Keratinocyte (primary cell): ENCODE measurements around the gene FAM118B. TPM values are rescaled to one million over a fixed set of nuclear protein-coding genes. Genes with fewer than 3 reads are reported as not detected.

ENCODE experiments used
- DNase-seq: peaks from one replicate; pipeline ENCODE4 v3.0.0-alpha.2; 2011; ENCODE audit warnings: low read depth, missing footprints, low spot score
- FAIRE-seq: peaks from 2 replicates; lab custom pipeline; 2011; peaks lifted over from hg19 to GRCh38; lab: Jason Lieb, UNC
- H2AFZ ChIP-seq: 2 replicates; pipeline ENCODE4 v1.6.0; 2012; ENCODE audit warnings: low read length, control low read depth, inconsistent platforms; ENCODE audit not compliant: control insufficient read depth
- H3K27ac ChIP-seq: 2 replicates; pipeline ENCODE4 v1.5.1; 2011; ENCODE audit warnings: low read length; ENCODE audit not compliant: control insufficient read depth, insufficient read depth
- H3K27me3 ChIP-seq: 3 replicates; pipeline ENCODE4 v1.6.0; 2011; ENCODE audit warnings: low read length; ENCODE audit not compliant: control insufficient read depth, insufficient read depth; ENCODE audit errors: extremely low read depth
- H3K36me3 ChIP-seq, 2 experiments: 2 replicates in 1 of 2; 3 replicates in 1 of 2; pipeline ENCODE4 v1.5.1; 2011; ENCODE audit warnings: low read length in 2 of 2, mild to moderate bottlenecking in 1 of 2; ENCODE audit not compliant: control insufficient read depth in 2 of 2, insufficient read depth in 2 of 2; ENCODE audit errors: extremely low read depth in 1 of 2
- H3K4me1 ChIP-seq: 3 replicates; pipeline ENCODE4 v1.5.1; 2011; ENCODE audit warnings: low read length; ENCODE audit not compliant: control insufficient read depth, insufficient read depth; ENCODE audit errors: extremely low read depth
- H3K4me2 ChIP-seq: 3 replicates; pipeline ENCODE4 v1.6.0; 2011; ENCODE audit warnings: low read depth, low read length; ENCODE audit not compliant: control insufficient read depth, insufficient read depth; ENCODE audit errors: extremely low read depth
- H3K4me3 ChIP-seq, 3 experiments: fragments of 200-600 bp in 1 of 3; sonication (generic) in 1 of 3; 2 replicates in 2 of 3; 3 replicates in 1 of 3; pipeline ENCODE4 v1.5.1; 2011 to 2016; ENCODE audit warnings: low read length in 3 of 3, mild to moderate bottlenecking in 3 of 3, control low read depth in 2 of 3, inconsistent platforms in 1 of 3, low read depth in 1 of 3, mixed read lengths in 1 of 3, mixed run types in 1 of 3, moderate library complexity in 1 of 3; ENCODE audit not compliant: control insufficient read depth in 2 of 3, insufficient read depth in 2 of 3; ENCODE audit errors: extremely low read depth in 1 of 3
- H3K79me2 ChIP-seq: 2 replicates; pipeline ENCODE4 v1.6.0; 2012; ENCODE audit warnings: low read length; ENCODE audit not compliant: control insufficient read depth, insufficient read depth
- H3K9ac ChIP-seq: 3 replicates; pipeline ENCODE4 v1.6.0; 2011; ENCODE audit warnings: low read length; ENCODE audit not compliant: control insufficient read depth, insufficient read depth; ENCODE audit errors: extremely low read depth
- H3K9me1 ChIP-seq: 3 replicates; pipeline ENCODE4 v1.6.0; 2011; ENCODE audit warnings: low read length; ENCODE audit not compliant: control insufficient read depth, insufficient read depth; ENCODE audit errors: extremely low read depth
- H3K9me3 ChIP-seq: 2 replicates; pipeline ENCODE4 v1.5.1; 2012; ENCODE audit warnings: low read depth, low read length; ENCODE audit not compliant: control insufficient read depth
- H4K20me1 ChIP-seq: 3 replicates; pipeline ENCODE4 v1.6.0; 2011; ENCODE audit warnings: low read length; ENCODE audit not compliant: control insufficient read depth, insufficient read depth; ENCODE audit errors: extremely low read depth
- EZH2 ChIP-seq: IDR thresholded peaks from one replicate; pipeline ENCODE4 v1.6.1; 2012; ENCODE audit warnings: inconsistent platforms, mild to moderate bottlenecking, low read length, moderate library complexity
- dilution Hi-C: fragments of 300-500 bp; cut with MboI; formaldehyde crosslinking; loops from one replicate; pipeline ENCODE4 v1.7.0; 2020; ENCODE audit warnings: low sequenced_read_pairs; ENCODE audit not compliant: extremely low pct_ligation_motif_present
- polyA plus RNA-seq, 5 experiments: library from polyadenylated mRNA; depleted of rRNA in 3 of 5; stranded (reverse) in 3 of 5; stranded (forward) in 1 of 5; unstranded in 1 of 5; fragments of >200 nt; gene quantifications; 1 replicate in 1 of 5; 2 replicates in 3 of 5; 3 replicates in 1 of 5; pipeline versions ENCODE4 v1.2.1 to v1.2.3, GENCODE V29; 2011 to 2012; ENCODE audit warnings: missing spikeins in 2 of 5, low read depth in 1 of 5, low replicate concordance in 1 of 5
- TF ChIP-seq, protein P1 (sequence below), 3 experiments: IDR thresholded peaks in 1 of 3; conservative IDR thresholded peaks in 1 of 3; optimal IDR thresholded peaks in 1 of 3; 2 replicates in 2 of 3; 3 replicates in 1 of 3; pipeline versions ENCODE3 to v1.5.1; 2011; ENCODE audit warnings: low read length in 3 of 3, mild to moderate bottlenecking in 3 of 3, moderate library complexity in 2 of 3, control low read depth in 1 of 3, inconsistent platforms in 1 of 3; ENCODE audit not compliant: insufficient read depth in 2 of 3; ENCODE audit errors: extremely low read depth in 1 of 3

Gene FAM118B
- polyA plus RNA-seq, 1 donor (not counting 4 experiments of a cell fraction or from before 2014, with no cell fraction given) = 32.0 TPM

DNA sequence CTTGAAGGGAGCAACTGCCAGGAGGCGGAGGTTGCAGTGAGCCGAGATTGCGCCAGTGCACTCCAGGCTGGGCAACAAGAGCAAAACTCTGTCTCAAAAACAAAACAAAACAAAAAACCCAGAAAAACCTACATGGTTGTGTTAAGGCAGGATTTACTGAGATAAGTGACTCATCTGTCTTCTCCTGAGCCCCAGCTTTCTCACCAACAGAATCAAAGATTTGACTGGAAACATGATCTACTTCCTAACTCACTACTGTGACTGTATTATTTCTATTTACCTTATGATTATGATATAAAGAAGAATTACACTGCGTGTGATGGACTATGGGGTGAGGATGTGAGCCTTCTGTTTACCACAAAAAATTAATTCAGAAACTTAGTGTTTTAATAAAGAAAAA, 21.8 kb downstream of the FAM118B start:
- no peak overlapping the region for H3K9ac ChIP-seq
- H3K9me3 ChIP-seq = no peaks in the 10 kb centered on the region
- H4K20me1 ChIP-seq = no peaks in the 10 kb centered on the region
- no peak overlapping the region for H3K27ac ChIP-seq
- H3K9me1 ChIP-seq = no peaks in the 10 kb centered on the region
- TF ChIP-seq EZH2 = no peak
- TF ChIP-seq, protein P1, sequence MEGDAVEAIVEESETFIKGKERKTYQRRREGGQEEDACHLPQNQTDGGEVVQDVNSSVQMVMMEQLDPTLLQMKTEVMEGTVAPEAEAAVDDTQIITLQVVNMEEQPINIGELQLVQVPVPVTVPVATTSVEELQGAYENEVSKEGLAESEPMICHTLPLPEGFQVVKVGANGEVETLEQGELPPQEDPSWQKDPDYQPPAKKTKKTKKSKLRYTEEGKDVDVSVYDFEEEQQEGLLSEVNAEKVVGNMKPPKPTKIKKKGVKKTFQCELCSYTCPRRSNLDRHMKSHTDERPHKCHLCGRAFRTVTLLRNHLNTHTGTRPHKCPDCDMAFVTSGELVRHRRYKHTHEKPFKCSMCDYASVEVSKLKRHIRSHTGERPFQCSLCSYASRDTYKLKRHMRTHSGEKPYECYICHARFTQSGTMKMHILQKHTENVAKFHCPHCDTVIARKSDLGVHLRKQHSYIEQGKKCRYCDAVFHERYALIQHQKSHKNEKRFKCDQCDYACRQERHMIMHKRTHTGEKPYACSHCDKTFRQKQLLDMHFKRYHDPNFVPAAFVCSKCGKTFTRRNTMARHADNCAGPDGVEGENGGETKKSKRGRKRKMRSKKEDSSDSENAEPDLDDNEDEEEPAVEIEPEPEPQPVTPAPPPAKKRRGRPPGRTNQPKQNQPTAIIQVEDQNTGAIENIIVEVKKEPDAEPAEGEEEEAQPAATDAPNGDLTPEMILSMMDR (optimal IDR thresholded peaks at IDR 0.05 in 1 of 3, IDR thresholded peaks at IDR 0.05 in 1 of 3, conservative IDR thresholded peaks at IDR 0.05 in 1 of 3; ENCODE audit: extremely low read depth in 1 of 3, insufficient read depth in 2 of 3, low read length in 3 of 3) = no peak
- DNase-seq (no peak), FAIRE-seq (no peak)
- no peaks in the 10 kb centered on the region for H3K4me1 ChIP-seq
- H3K27me3 ChIP-seq = no peaks in the 10 kb centered on the region
- H2AFZ ChIP-seq = no peak overlapping the region
- H3K36me3 ChIP-seq = peaks cover 0 to 5% of the 10 kb centered on the region in 2 experiments
- H3K4me3 ChIP-seq = no peak overlapping the region
- H3K79me2 ChIP-seq = no peaks in the 10 kb centered on the region
- no peak overlapping the region for H3K4me2 ChIP-seq
- dilution Hi-C loops = no loop called here

- Histone ChIP-seq H3K9me1 (no peaks in the 10 kb centered on the region), H2AFZ (no peak overlapping the region), H3K9ac (no peak overlapping the region), H3K27ac (no peak overlapping the region), H3K4me2 (no peak overlapping the region), H3K27me3 (no peaks in the 10 kb centered on the region), H3K79me2 (no peaks in the 10 kb centered on the region), H4K20me1 (no peaks in the 10 kb centered on the region), H3K9me3 (no peaks in the 10 kb centered on the region), H3K4me1 (no peaks in the 10 kb centered on the region), H3K4me3 (no peak overlapping the region), H3K36me3 (peaks cover 5 to 8% of the 10 kb centered on the region in 2 experiments)
- no peak for FAIRE-seq
- no peak for DNase-seq
- TF ChIP-seq, protein P1 (optimal IDR thresholded peaks at IDR 0.05 in 1 of 3, IDR thresholded peaks at IDR 0.05 in 1 of 3, conservative IDR thresholded peaks at IDR 0.05 in 1 of 3; ENCODE audit: extremely low read depth in 1 of 3, insufficient read depth in 2 of 3, low read length in 3 of 3) = no peak
- TF ChIP-seq EZH2 = no peak
- dilution Hi-C loops = no loop called here
Observed at GRCh38 chr11:126246636-126247035, 35.1 kb downstream of the FAM118B start.
